SKM-1 (cell line): ENCODE data around the gene XYLT1.

Source experiments
- DNase-seq: peaks from one replicate; lab custom pipeline; 2025; ENCODE audit not compliant: unreplicated experiment; lab: John Stamatoyannopoulos, UW

Gene XYLT1

GRCh38 chr16:17211797-17212196 is 259.0 kb downstream of the XYLT1 start:
- DNase-seq: peak; percentile 23

- no peak for DNase-seq
These were observed 264.0 kb downstream of the XYLT1 start for GRCh38 chr16:17206712-17207111.

GRCh38 chr16:17205279-17206211 is 265.2 kb downstream of the XYLT1 start:
- no peak for DNase-seq

- DNase-seq: no peak
These were observed 266.1 kb downstream of the XYLT1 start for GRCh38 chr16:17204644-17205043.

GRCh38 chr16:17204206-17204605 is 266.6 kb downstream of the XYLT1 start:
- no peak for DNase-seq

- no peak for DNase-seq
These were observed 267.3 kb downstream of the XYLT1 start for GRCh38 chr16:17203424-17203823.

GRCh38 chr16:17199135-17199534 is 271.6 kb downstream of the XYLT1 start:
- no peak for DNase-seq

GRCh38 chr16:17196526-17196925 is 274.2 kb downstream of the XYLT1 start:
- no peak for DNase-seq

- DNase-seq: peak; percentile 2
These were observed 276.5 kb downstream of the XYLT1 start for GRCh38 chr16:17194190-17194780.

- no peak for DNase-seq
These were observed 277.1 kb downstream of the XYLT1 start for GRCh38 chr16:17193566-17194100.

GRCh38 chr16:17184026-17184425 is 286.7 kb downstream of the XYLT1 start:
- no peak for DNase-seq

- DNase-seq: no peak
These were observed 292.5 kb downstream of the XYLT1 start for GRCh38 chr16:17177959-17178905.

- DNase-seq: no peak
These were observed 293.4 kb downstream of the XYLT1 start for GRCh38 chr16:17177242-17177958.

- DNase-seq: no peak
These were observed 294.6 kb downstream of the XYLT1 start for GRCh38 chr16:17176199-17176598.

GRCh38 chr16:17173281-17173680 is 297.5 kb downstream of the XYLT1 start:
- peak; percentile 93 for DNase-seq

- peak; percentile 41 for DNase-seq
These were observed 299.3 kb downstream of the XYLT1 start for GRCh38 chr16:17171250-17172143.

GRCh38 chr16:17170435-17170834 is 300.3 kb downstream of the XYLT1 start:
- DNase-seq: no peak

- DNase-seq: no peak
These were observed 302.6 kb downstream of the XYLT1 start for GRCh38 chr16:17168181-17168580.

- DNase-seq: no peak
These were observed 304.7 kb downstream of the XYLT1 start for GRCh38 chr16:17166095-17166494.
